ENCODE results near the gene PCMT1.
A peak's percentile ranks its signal among the peaks of the same experiment; 100 is the strongest.
"Not testable (repeated sequence)": the region's sequence is repeated elsewhere in the genome, so short reads cannot be mapped to it uniquely, and the experiment has no call there.

PCMT1 gene

GRCh38 chr6:149820506-149820905 lies 71.0 kb downstream of the PCMT1 start:
- DNase-seq (ENCODE audit: low read depth, low spot score): no peak

GRCh38 chr6:149821492-149821891 lies 72.0 kb downstream of the PCMT1 start:
- DNase-seq (ENCODE audit: low read depth, low spot score): no peak

GRCh38 chr6:149823013-149823412 lies 73.5 kb downstream of the PCMT1 start:
- no peak for DNase-seq (ENCODE audit: low read depth, low spot score)

- no peak for DNase-seq (ENCODE audit: low read depth, low spot score)
These were observed 75.8 kb downstream of the PCMT1 start for GRCh38 chr6:149825292-149825691.

- DNase-seq (ENCODE audit: low read depth, low spot score): no peak
These were observed 81.3 kb downstream of the PCMT1 start for GRCh38 chr6:149830731-149831307.

- DNase-seq (ENCODE audit: low read depth, low spot score): no peak
These were observed 81.8 kb downstream of the PCMT1 start for GRCh38 chr6:149831308-149831820.

- no peak for DNase-seq (ENCODE audit: low read depth, low spot score)
These were observed 84.1 kb downstream of the PCMT1 start for GRCh38 chr6:149833651-149834050.

- peak; percentile 56 for DNase-seq (ENCODE audit: low read depth, low spot score)
These were observed 85.3 kb downstream of the PCMT1 start for GRCh38 chr6:149834513-149835481.

- no peak for DNase-seq (ENCODE audit: low read depth, low spot score)
These were observed 91.0 kb downstream of the PCMT1 start for GRCh38 chr6:149840345-149841075.

- DNase-seq (ENCODE audit: low read depth, low spot score): no peak
These were observed 92.8 kb downstream of the PCMT1 start for GRCh38 chr6:149842331-149842730.

GRCh38 chr6:149843051-149843633 lies 93.6 kb downstream of the PCMT1 start:
- no peak for DNase-seq (ENCODE audit: low read depth, low spot score)

GRCh38 chr6:149844036-149844435 lies 94.5 kb downstream of the PCMT1 start:
- not testable (repeated sequence) for DNase-seq (ENCODE audit: low read depth, low spot score)

GRCh38 chr6:149844480-149844879 lies 94.9 kb downstream of the PCMT1 start:
- no peak for DNase-seq (ENCODE audit: low read depth, low spot score)

GRCh38 chr6:149845549-149845948 lies 96.0 kb downstream of the PCMT1 start:
- no peak for DNase-seq (ENCODE audit: low read depth, low spot score)

- no peak for DNase-seq (ENCODE audit: low read depth, low spot score)
These were observed 96.8 kb downstream of the PCMT1 start for GRCh38 chr6:149846321-149846720.

GRCh38 chr6:149847939-149848267 lies 98.4 kb downstream of the PCMT1 start:
- no peak for DNase-seq (ENCODE audit: low read depth, low spot score)

GRCh38 chr6:149848343-149848742 lies 98.8 kb downstream of the PCMT1 start:
- DNase-seq (ENCODE audit: low read depth, low spot score): not testable (repeated sequence)

- DNase-seq (ENCODE audit: low read depth, low spot score): no peak
These were observed 102.0 kb downstream of the PCMT1 start for GRCh38 chr6:149851461-149852110.

GRCh38 chr6:149852180-149852579 lies 102.6 kb downstream of the PCMT1 start:
- DNase-seq (ENCODE audit: low read depth, low spot score): no peak

GRCh38 chr6:149852881-149853280 lies 103.3 kb downstream of the PCMT1 start:
- DNase-seq (ENCODE audit: low read depth, low spot score): no peak

- DNase-seq (ENCODE audit: low read depth, low spot score): not testable (repeated sequence)
These were observed 104.5 kb downstream of the PCMT1 start for GRCh38 chr6:149854017-149854416.

All from activated CD4-positive, CD25-positive, alpha-beta regulatory T cell treated with anti-CD3 and anti-CD28 coated beads, Interleukin-2, amount 50 U/mL, for 16 hours (primary cell).